Measurements from ENCODE around the gene NOSIP.
A peak's percentile ranks its signal among the peaks of the same experiment; 100 is the strongest.

The NOSIP gene

GRCh38 chr19:49591731-49592485 lies 11.6 kb upstream of the NOSIP start:
- in situ Hi-C loops (cut with HindIII; ENCODE audit: low sequenced_read_pairs): no loop called here
- TF ChIP-seq, protein P1, sequence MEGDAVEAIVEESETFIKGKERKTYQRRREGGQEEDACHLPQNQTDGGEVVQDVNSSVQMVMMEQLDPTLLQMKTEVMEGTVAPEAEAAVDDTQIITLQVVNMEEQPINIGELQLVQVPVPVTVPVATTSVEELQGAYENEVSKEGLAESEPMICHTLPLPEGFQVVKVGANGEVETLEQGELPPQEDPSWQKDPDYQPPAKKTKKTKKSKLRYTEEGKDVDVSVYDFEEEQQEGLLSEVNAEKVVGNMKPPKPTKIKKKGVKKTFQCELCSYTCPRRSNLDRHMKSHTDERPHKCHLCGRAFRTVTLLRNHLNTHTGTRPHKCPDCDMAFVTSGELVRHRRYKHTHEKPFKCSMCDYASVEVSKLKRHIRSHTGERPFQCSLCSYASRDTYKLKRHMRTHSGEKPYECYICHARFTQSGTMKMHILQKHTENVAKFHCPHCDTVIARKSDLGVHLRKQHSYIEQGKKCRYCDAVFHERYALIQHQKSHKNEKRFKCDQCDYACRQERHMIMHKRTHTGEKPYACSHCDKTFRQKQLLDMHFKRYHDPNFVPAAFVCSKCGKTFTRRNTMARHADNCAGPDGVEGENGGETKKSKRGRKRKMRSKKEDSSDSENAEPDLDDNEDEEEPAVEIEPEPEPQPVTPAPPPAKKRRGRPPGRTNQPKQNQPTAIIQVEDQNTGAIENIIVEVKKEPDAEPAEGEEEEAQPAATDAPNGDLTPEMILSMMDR (IDR thresholded peaks at IDR 0.05; ENCODE audit: low read depth, low read length): no peak

GRCh38 chr19:49590971-49591730 lies 10.8 kb upstream of the NOSIP start, which contains the start of gene PRR12:
TSS of gene PRR12 (plus strand) at chr19:49591182. CDS start at chr19:49591655, 473 bp downstream.
- in situ Hi-C loops (cut with HindIII; ENCODE audit: low sequenced_read_pairs): no loop called here
- H3K4me3 ChIP-seq (ENCODE audit: low read depth, low read length): peak within 1 kb of the TSS; percentile 82
- peak; percentile 67 for DNase-seq (ENCODE audit: low read depth, low spot score)

More at GRCh38 chr19:49591731-49592485, 11.6 kb upstream of the NOSIP start:
- DNase-seq (ENCODE audit: low read depth, low spot score): peak; percentile 45
- peak overlapping the region; percentile 82 for H3K4me3 ChIP-seq (ENCODE audit: low read depth, low read length)

DNA sequence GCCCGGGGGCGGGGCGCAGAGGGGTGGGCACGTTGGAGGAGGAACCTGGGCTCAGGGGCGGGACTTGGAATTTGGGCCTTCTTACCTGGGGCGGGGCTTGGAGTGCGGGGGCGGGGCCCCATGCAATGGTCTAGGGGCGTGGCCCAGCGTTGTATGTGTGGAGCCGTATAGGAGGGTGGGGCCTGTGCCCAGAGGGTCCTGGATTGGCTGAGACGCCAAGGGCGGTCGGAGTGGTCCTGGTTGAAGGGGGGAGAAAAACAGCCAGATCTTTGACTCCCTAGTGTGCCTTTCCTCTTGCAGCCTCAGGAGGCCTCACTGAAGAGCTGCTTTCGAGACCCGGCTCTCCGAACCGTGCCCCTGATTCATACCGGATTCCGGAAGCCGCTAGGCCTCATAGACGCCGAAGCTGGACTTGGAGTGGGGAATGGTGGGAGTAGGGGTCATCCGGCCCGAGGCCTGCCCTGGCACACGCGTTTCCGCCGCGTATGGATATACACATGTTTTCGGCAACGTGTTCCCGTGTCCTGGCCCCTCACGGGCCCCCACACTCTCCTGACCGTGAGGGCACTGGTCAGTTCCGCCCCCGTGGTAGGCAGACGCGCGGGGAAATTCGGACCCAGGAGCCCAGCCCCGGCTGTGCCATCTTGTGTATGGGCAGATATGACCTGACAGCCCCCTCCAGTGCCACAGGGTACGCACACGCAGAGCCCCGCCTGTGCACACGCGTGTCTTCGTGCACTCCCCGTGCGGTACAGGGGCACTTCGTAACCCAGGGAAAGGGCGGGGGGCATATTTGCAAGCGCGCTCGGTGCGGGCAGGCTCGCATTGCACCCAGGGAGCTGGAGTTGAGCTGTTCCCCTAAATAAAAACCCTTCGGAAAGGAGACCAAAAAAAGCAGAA lies 10.0 kb upstream of the NOSIP start:
- H3K4me3 ChIP-seq (ENCODE audit: low read depth, low read length): peak overlapping the region; percentile 61
- in situ Hi-C loops (cut with HindIII; ENCODE audit: low sequenced_read_pairs): no loop called here

More at GRCh38 chr19:49590971-49591730, 10.8 kb upstream of the NOSIP start, which contains the start of gene PRR12:
- TF ChIP-seq, protein P1 (IDR thresholded peaks at IDR 0.05; ENCODE audit: low read depth, low read length): no peak

GRCh38 chr19:49589502-49589905 lies 9.1 kb upstream of the NOSIP start:
- in situ Hi-C loops (cut with HindIII; ENCODE audit: low sequenced_read_pairs): no loop called here
- TF ChIP-seq, protein P1 (IDR thresholded peaks at IDR 0.05; ENCODE audit: low read depth, low read length): no peak
- no peak for DNase-seq (ENCODE audit: low read depth, low spot score)
- no peak overlapping the region for H3K4me3 ChIP-seq (ENCODE audit: low read depth, low read length)

More for the DNA sequence above, 10.0 kb upstream of the NOSIP start:
- TF ChIP-seq, protein P1 (IDR thresholded peaks at IDR 0.05; ENCODE audit: low read depth, low read length): peak; percentile 12
- DNase-seq (ENCODE audit: low read depth, low spot score): peak; percentile 97

GRCh38 chr19:49588365-49589122 lies 8.2 kb upstream of the NOSIP start:
- no peak for DNase-seq (ENCODE audit: low read depth, low spot score)
- in situ Hi-C loops (cut with HindIII; ENCODE audit: low sequenced_read_pairs): no loop called here
- H3K4me3 ChIP-seq (ENCODE audit: low read depth, low read length): no peak overlapping the region
- TF ChIP-seq, protein P1 (IDR thresholded peaks at IDR 0.05; ENCODE audit: low read depth, low read length): no peak

Data from astrocyte of the spinal cord (primary cell).